Measurements from ENCODE around the gene DDX23.

DNA sequence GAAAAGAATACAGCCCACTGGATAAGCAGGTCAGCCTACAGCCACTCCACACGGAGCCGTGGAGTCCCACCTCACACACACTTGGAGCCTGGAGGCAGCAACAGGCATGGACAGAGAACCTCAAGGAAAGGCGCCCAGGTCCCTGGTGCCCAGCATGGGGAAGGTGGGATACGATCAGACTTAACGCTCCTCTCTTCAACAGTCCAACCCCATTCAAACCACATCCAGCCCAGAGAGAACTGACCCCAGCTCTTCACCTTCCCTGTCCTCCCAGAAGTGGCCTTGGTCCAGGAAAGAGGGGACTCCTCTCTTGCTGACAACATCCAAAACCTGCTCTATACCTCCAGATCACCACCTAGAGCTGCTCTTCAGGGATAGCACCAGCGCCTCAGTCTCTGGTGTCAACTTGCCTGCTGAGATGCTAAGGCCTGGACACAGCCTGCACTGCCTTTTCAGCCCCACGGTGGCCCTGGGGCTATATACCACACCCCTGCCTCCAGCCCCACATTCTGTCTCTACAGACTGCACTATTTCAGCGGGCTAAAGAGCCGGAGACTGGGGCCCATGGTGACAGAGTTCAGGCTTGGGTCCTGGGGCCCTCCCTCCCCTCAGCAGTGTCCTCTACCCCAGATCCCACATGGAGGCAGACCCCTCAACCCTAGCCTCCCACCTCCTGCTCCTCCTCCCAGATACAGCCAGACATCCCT is 70.1 kb downstream of the DDX23 start:
- TF ChIP-seq POLR2A (IDR thresholded peaks at IDR 0.05; ENCODE audit: low read depth, low read length) = no peak
- no peak for TF ChIP-seq POLR2AphosphoS5 (IDR thresholded peaks at IDR 0.05; ENCODE audit: low read depth, low read length)

Measured in GM12892 (cell line).